Measurements from ENCODE around the gene TBC1D5.
A peak's percentile ranks its signal among the peaks of the same experiment; 100 is the strongest.

The TBC1D5 gene

DNA sequence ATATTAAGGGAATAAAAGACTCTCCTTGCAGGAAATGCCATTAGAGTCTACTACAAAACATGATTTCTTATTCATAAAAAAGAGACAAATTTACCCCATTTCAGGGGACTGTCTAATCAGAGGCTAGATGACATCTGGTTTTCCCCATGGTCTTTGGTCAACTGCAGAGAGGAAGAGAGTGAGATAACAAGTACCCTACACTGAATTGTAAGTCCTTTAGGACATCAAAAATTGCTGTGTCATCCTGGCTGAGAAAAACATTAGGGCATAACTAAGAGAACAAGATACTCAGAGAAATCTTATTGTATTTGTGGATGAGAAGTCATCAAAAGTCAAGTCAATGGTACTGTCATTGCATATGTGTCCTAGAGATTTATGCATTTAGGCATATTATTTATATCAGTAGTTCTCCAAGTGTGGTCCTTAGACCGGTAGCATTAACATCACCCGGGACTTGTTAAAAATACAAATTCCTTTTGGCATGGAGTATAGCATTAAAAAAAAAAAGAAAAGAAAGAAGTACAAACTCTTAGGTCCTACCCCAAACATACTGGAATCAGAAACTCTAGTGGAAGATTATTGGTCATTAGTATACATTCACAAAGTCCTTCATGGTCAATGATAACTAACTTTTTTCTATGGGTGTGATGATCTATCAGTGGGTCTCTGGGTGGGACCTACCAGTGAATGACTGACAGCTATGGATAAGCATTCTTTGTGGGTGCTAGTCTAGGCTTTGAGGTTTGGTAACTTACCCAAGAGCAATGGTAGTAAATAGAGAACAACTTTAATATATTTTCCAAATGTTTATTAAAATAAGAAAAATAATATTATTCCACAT, 29.0 kb upstream of the TBC1D5 start:
- FAIRE-seq = no peak
- TF ChIP-seq POLR2A (IDR thresholded peaks at IDR 0.05; ENCODE audit: low read depth, low read length) (no peak), SPI1 (IDR thresholded peaks at IDR 0.05; ENCODE audit: low read depth, low read length) (no peak), TAF1 (IDR thresholded peaks at IDR 0.05; ENCODE audit: low read depth, low read length) (no peak), POU2F2 (IDR thresholded peaks at IDR 0.05; ENCODE audit: low read depth, low read length) (no peak), POLR2AphosphoS5 (IDR thresholded peaks at IDR 0.05; ENCODE audit: low read depth, low read length) (no peak), PAX5 (IDR thresholded peaks at IDR 0.05; ENCODE audit: insufficient read depth, low read length, severe bottlenecking) (no peak)
- DNase-seq (ENCODE audit: insufficient read length, low spot score) = no peak

DNA sequence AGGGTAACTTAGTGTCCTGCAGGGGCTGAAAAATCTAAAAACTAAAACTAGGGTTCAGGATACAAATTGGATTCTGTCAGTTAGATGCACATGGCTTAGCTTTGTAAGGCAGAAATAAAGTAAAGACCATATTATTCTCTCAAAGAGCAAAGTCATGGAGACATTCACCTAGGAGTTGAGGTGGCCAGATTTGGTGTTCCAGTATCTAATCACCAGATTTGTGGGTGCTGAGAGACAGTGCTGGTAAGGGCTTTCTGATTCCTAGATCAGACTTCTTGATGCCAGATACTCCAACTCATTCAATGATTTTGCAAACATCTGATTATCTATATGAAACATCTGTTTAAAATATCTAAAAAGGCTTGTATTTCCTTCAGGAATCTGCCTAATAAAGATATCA, 28.3 kb upstream of the TBC1D5 start:
- DNase-seq (ENCODE audit: insufficient read length, low spot score) = no peak
- FAIRE-seq = no peak
- TF ChIP-seq POLR2AphosphoS5 (IDR thresholded peaks at IDR 0.05; ENCODE audit: low read depth, low read length) (no peak), PAX5 (IDR thresholded peaks at IDR 0.05; ENCODE audit: insufficient read depth, low read length, severe bottlenecking) (no peak), POLR2A (IDR thresholded peaks at IDR 0.05; ENCODE audit: low read depth, low read length) (no peak), TAF1 (IDR thresholded peaks at IDR 0.05; ENCODE audit: low read depth, low read length) (no peak), POU2F2 (IDR thresholded peaks at IDR 0.05; ENCODE audit: low read depth, low read length) (no peak), SPI1 (IDR thresholded peaks at IDR 0.05; ENCODE audit: low read depth, low read length) (no peak)

- DNase-seq (ENCODE audit: insufficient read length, low spot score) (no peak), FAIRE-seq (peak; percentile 72)
- TF ChIP-seq PAX5 (IDR thresholded peaks at IDR 0.05; ENCODE audit: insufficient read depth, low read length, severe bottlenecking) (no peak), POU2F2 (IDR thresholded peaks at IDR 0.05; ENCODE audit: low read depth, low read length) (no peak), SPI1 (IDR thresholded peaks at IDR 0.05; ENCODE audit: low read depth, low read length) (no peak), POLR2A (IDR thresholded peaks at IDR 0.05; ENCODE audit: low read depth, low read length) (no peak), TAF1 (IDR thresholded peaks at IDR 0.05; ENCODE audit: low read depth, low read length) (no peak), POLR2AphosphoS5 (IDR thresholded peaks at IDR 0.05; ENCODE audit: low read depth, low read length) (no peak)
These were observed 23.5 kb upstream of the TBC1D5 start for GRCh38 chr3:17765819-17766472.

DNA sequence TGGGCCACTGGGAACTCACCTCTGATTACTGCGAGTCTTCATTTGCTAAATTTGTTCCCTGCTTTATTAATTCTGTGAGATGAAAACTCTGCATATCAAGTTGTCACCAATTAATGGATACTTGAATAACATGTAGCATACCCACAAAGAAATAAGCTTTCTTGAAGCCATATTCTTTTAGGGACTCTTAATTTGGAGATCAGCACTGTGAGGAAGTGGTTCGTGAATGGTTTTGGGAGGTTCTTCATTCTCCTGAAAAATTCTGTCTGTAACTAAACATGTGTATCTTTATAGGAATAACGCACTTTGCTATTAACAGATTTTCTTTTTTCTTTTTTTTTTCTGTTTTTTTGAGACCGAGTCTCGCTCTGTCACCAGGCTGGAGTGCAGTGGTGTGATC, 19.1 kb upstream of the TBC1D5 start:
- DNase-seq (ENCODE audit: insufficient read length, low spot score) (no peak), FAIRE-seq (no peak)
- TF ChIP-seq SPI1 (IDR thresholded peaks at IDR 0.05; ENCODE audit: low read depth, low read length) (no peak), PAX5 (IDR thresholded peaks at IDR 0.05; ENCODE audit: insufficient read depth, low read length, severe bottlenecking) (no peak), TAF1 (IDR thresholded peaks at IDR 0.05; ENCODE audit: low read depth, low read length) (no peak), POLR2AphosphoS5 (IDR thresholded peaks at IDR 0.05; ENCODE audit: low read depth, low read length) (no peak), POLR2A (IDR thresholded peaks at IDR 0.05; ENCODE audit: low read depth, low read length) (no peak), POU2F2 (IDR thresholded peaks at IDR 0.05; ENCODE audit: low read depth, low read length) (no peak)

GRCh38 chr3:17759901-17760300, 17.5 kb upstream of the TBC1D5 start:
- no peak for DNase-seq (ENCODE audit: insufficient read length, low spot score)
- TF ChIP-seq SPI1 (IDR thresholded peaks at IDR 0.05; ENCODE audit: low read depth, low read length) (no peak), POU2F2 (IDR thresholded peaks at IDR 0.05; ENCODE audit: low read depth, low read length) (no peak), POLR2AphosphoS5 (IDR thresholded peaks at IDR 0.05; ENCODE audit: low read depth, low read length) (no peak), TAF1 (IDR thresholded peaks at IDR 0.05; ENCODE audit: low read depth, low read length) (no peak), PAX5 (IDR thresholded peaks at IDR 0.05; ENCODE audit: insufficient read depth, low read length, severe bottlenecking) (no peak), POLR2A (IDR thresholded peaks at IDR 0.05; ENCODE audit: low read depth, low read length) (no peak)
- FAIRE-seq = no peak

- DNase-seq (ENCODE audit: insufficient read length, low spot score) = no peak
- FAIRE-seq = no peak
- TF ChIP-seq PAX5 (IDR thresholded peaks at IDR 0.05; ENCODE audit: insufficient read depth, low read length, severe bottlenecking) (no peak), SPI1 (IDR thresholded peaks at IDR 0.05; ENCODE audit: low read depth, low read length) (peak; percentile 67)
These were observed 13.4 kb upstream of the TBC1D5 start for GRCh38 chr3:17755836-17756235.

DNA sequence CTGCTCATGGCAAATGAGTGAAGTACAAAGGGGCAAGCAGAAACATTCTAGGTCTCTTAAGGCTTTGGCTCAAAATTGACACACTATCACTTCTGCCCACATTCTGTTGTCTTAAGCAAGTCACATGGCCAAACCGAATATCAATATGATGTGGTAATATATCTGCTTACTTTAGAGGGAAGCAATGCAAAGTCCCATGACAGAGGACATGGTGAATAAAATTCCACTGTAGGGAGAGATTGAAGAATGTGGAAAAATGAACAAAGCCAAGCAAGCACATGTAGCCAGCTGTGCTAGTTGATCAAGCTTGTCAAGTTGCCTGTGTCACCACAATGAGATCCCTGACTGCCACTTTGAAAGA, 11.2 kb upstream of the TBC1D5 start:
- TF ChIP-seq PAX5 (IDR thresholded peaks at IDR 0.05; ENCODE audit: insufficient read depth, low read length, severe bottlenecking) (no peak), POU2F2 (IDR thresholded peaks at IDR 0.05; ENCODE audit: low read depth, low read length) (no peak), TAF1 (IDR thresholded peaks at IDR 0.05; ENCODE audit: low read depth, low read length) (no peak), SPI1 (IDR thresholded peaks at IDR 0.05; ENCODE audit: low read depth, low read length) (no peak), POLR2A (IDR thresholded peaks at IDR 0.05; ENCODE audit: low read depth, low read length) (no peak)
- DNase-seq (ENCODE audit: insufficient read length, low spot score) (no peak), FAIRE-seq (peak; percentile 60)

- no peak for FAIRE-seq
- TF ChIP-seq POLR2A (IDR thresholded peaks at IDR 0.05; ENCODE audit: low read depth, low read length) (no peak), TAF1 (IDR thresholded peaks at IDR 0.05; ENCODE audit: low read depth, low read length) (no peak), SPI1 (IDR thresholded peaks at IDR 0.05; ENCODE audit: low read depth, low read length) (peak; percentile 21; the same call in 1 of the 2 replicates), POLR2AphosphoS5 (IDR thresholded peaks at IDR 0.05; ENCODE audit: low read depth, low read length) (no peak), POU2F2 (IDR thresholded peaks at IDR 0.05; ENCODE audit: low read depth, low read length) (no peak), PAX5 (IDR thresholded peaks at IDR 0.05; ENCODE audit: insufficient read depth, low read length, severe bottlenecking) (no peak)
- no peak for DNase-seq (ENCODE audit: insufficient read length, low spot score)
These were observed 10.6 kb upstream of the TBC1D5 start for GRCh38 chr3:17752876-17753631.

DNA sequence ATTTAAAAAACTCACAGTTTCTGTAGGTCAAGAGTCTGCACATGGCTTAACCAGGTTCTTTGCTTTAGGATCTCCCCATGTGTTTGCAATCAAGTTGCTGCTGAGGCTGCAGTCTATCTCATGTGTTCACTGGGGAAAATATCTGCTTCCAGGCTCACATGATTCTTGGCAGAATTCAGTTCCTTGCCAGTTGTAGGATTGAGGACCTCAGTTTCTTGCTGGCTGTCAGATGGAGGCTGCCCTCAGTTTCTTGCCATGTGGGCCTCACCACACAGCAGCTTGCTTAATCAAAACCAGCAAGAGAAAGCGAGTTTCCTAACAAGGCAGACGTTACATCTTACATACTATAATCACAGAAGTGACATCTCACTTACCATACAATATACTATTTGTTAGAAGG, 10.0 kb upstream of the TBC1D5 start:
- TF ChIP-seq POLR2AphosphoS5 (IDR thresholded peaks at IDR 0.05; ENCODE audit: low read depth, low read length) (no peak), TAF1 (IDR thresholded peaks at IDR 0.05; ENCODE audit: low read depth, low read length) (no peak), POU2F2 (IDR thresholded peaks at IDR 0.05; ENCODE audit: low read depth, low read length) (no peak), POLR2A (IDR thresholded peaks at IDR 0.05; ENCODE audit: low read depth, low read length) (no peak), PAX5 (IDR thresholded peaks at IDR 0.05; ENCODE audit: insufficient read depth, low read length, severe bottlenecking) (no peak), SPI1 (IDR thresholded peaks at IDR 0.05; ENCODE audit: low read depth, low read length) (no peak)
- FAIRE-seq (no peak), DNase-seq (ENCODE audit: insufficient read length, low spot score) (no peak)
